HG02884 (cell line): ENCODE measurements around the gene ATRAID.
A peak's percentile ranks its signal among the peaks of the same experiment; 100 is the strongest.
"Not testable (repeated sequence)": the region's sequence is repeated elsewhere in the genome, so short reads cannot be mapped to it uniquely, and the experiment has no call there.

Experiments
- ATAC-seq: cut with Tn5 transposase; IDR thresholded peaks from one replicate; pipeline ENCODE4 v1.9.1; 2021; ENCODE audit warnings: mild to moderate bottlenecking, moderate library complexity; ENCODE audit not compliant: unreplicated experiment

Gene ATRAID

GRCh38 chr2:27211943-27212625 lies at the start of gene ATRAID, which contains the start of gene SLC5A6:
Gene ATRAID, plus strand, starts transcription at chr2:27212041. Its CDS starts 328 bp downstream, at chr2:27212369.
Gene SLC5A6, minus strand, starts transcription at chr2:27212268. Its CDS starts 4,618 bp downstream, at chr2:27207650.
- peak; percentile 63 for ATAC-seq

GRCh38 chr2:27162151-27163121 lies 49.4 kb upstream of the ATRAID start:
- no peak for ATAC-seq

- no peak for ATAC-seq
Observed at GRCh38 chr2:27164960-27165763, 46.7 kb upstream of the ATRAID start.

GRCh38 chr2:27170581-27171337 lies 41.1 kb upstream of the ATRAID start:
- ATAC-seq: no peak

- ATAC-seq: no peak
Observed at GRCh38 chr2:27171351-27171848, 40.4 kb upstream of the ATRAID start.

GRCh38 chr2:27174638-27175037 lies 37.2 kb upstream of the ATRAID start:
- no peak for ATAC-seq

DNA sequence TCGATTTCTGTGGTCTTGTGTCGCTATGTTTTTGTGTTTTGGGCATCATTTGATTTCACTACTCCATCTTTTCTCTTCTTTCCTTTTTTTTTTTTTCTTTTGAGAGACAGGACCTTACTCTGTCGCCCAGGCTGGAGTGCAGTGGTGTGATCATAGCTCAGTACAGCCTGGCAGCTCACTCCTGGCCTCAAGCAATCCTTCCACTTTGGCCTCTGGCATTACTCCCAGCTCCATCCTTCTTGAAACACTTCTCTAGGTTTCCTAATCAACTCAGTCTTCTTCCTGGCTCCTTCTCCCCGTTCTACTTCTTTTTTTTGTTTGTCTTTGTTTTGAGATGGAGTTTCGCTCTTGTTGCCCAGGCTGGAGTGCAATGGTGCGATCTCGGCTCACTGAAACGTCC lies 36.5 kb upstream of the ATRAID start:
- no peak for ATAC-seq

- not testable (repeated sequence) for ATAC-seq
Observed at GRCh38 chr2:27175781-27176180, 36.1 kb upstream of the ATRAID start.

DNA sequence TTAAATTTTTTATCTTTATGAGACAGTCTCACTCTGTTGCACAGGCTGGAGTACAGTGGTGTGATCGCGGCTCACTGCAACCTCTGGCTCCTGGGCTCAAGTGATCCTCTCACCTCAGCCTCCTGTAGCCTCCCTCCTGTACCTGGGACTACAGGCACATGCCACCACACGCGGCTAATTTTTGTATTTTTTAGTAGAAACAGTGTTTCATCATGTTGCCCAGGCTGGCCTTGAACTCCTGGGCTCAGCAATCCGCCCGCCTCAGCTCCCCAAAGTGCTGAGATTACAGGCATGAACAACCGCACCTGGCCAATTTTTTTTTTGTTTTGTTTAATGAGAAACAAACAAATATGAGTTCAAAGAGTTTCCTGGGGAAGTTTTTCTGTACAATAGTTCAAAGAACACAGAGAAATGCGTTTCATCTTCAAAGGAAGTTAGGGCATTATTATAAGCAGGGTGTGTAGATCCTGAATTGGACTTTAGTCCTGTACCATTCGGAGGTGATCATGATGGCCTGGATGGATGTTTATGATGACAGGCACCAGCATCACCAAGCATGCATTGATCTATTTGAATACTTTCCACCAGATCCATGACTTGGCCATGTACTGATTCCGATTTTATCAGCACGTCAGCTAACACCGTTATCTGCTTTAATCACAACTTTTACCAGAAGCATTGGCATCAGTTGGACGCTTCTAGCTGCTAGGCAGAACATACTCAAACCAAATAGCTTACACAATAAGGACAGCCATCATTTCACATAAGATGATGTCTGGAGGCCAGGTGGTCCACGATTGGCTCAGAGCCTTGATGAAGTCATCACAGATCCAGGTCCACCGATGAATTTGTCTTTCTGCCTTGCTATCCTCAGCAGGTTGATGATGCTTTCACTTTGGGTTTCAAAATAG lies 34.1 kb upstream of the ATRAID start:
- no peak for ATAC-seq

- ATAC-seq: no peak
Observed at GRCh38 chr2:27178469-27178868, 33.4 kb upstream of the ATRAID start.

DNA sequence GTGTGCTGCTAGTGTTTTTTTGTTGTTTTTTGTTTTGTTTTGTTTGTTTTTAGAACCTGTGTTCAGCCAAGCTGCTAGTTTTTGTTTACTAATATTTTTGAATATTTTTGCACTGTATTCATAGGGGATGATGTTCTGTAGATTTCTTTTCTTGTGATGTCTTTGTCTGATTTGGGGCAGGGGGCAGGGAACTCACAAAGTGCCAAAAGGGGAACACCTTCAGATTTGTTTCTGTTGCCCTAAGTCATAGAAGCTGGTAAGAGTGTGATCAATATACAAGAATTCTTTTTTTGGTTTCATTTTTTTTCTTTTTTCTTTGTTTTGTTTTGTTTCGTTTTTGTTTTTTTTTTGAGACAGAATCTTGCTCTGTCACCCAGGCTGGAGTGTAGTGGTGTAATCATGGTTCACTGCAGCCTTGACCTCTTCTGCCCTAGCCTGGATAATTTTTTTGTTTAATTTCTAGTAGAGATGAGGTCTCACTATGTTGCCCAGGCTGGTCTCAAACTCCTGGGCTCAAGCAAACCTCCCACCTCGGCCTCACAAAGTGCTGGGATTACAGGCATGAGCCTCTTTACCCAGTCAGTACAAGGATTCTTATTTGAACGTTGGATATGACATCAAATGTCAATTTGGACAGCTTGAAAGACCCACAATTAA lies 32.4 kb upstream of the ATRAID start:
- ATAC-seq: no peak

DNA sequence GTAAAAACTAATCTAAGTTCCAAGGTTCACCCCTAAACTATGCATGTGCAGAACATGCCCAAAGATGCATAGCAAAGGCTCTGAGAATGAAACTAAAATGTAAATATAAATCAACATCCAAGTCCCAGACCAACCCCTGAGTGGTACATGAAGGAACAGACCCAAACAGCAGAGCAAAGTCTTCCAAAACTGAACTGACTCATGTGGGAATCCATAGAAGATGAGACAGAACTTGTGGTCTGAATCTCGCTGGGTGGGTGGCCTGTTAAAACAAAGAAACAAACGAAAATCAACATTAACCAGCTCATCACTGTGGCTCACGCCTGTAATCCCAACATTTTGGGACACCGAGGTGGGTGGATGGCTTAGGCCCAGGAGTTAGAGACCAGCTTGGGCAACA lies 29.5 kb upstream of the ATRAID start:
- no peak for ATAC-seq

DNA sequence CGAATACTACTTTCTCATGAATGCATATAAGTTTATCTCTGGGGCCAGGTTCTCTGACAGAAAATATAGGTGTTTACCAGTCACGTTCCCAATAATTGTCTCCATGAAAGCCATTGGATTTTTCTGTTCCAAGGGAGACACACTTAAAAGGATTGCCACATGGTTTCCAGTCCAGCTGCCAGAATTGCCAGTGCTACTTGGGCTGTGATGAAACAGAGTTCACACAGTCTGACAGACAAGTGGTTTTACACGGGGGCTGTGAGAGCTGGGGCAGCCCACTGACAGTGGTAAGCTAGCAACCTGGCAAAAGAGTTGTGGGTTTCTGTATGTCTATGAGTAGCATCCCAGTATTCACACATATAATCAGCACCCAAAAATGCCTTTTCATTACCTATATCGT lies 27.7 kb upstream of the ATRAID start:
- no peak for ATAC-seq

GRCh38 chr2:27185331-27186026 lies 26.4 kb upstream of the ATRAID start:
- ATAC-seq: no peak

DNA sequence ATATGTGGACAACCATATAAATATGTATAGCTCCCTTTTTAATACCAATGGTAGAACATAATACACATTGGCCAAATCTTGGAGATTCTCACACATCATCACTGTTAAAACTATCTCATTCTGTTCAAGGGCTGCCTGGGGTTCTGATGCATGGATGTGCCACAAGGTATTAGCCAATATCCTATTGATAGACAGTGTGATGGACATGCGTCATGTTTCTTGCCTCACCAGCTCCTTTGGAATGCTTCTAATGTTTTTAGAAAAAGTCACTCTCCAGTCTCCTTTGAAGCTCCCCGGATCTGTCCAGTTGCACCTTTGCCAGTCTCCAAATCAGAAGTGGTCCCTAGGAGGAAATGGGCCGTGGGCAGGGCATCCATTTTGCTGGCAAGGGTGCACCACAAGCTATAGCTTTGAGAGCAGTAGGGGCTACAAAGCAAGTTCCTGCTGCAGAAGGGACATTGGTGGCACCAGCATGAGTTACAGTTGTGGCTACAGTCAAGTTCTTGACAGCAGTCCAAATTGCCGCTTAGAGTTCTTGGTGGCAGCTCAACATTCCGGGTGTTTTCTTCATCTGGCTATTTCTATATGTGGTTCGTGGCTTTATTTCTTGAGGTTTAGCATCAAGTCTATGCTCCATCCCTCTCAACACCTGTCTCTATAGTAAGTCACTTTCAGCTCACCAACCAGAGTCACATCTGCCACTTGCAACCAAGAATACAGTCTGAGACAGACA lies 25.1 kb upstream of the ATRAID start:
- no peak for ATAC-seq

DNA sequence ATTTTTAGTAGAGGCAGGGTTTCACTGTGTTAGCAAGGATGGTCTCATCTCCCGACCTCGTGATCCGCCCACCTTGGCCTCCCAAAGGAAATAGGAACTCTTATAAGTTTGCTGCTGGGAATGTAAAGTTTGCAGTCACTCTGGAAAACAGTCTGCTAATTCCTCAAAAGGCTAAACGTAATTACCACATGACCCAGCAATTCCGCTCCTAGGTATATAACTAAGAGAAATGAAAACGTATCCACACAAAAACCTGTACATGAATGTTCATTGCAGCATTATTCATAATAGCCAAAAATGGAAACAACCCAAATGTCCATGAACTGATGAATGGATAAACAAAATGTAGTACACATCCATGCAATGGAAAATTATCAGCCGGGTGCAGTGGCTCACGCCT lies 21.9 kb upstream of the ATRAID start:
- ATAC-seq: no peak

GRCh38 chr2:27191070-27191829 lies 20.6 kb upstream of the ATRAID start:
- no peak for ATAC-seq
